Measurements from ENCODE around the gene CRB2. TPM values are rescaled to one million over a fixed set of nuclear protein-coding genes. Genes with fewer than 3 reads are reported as not detected.
A peak's percentile ranks its signal among the peaks of the same experiment; 100 is the strongest.

Gene CRB2
- total and polyA plus RNA-seq, 2 of the 13 experiments (the other 11 are each of a cell fraction or from before 2014, with no cell fraction given), result 0.01 to 0.29 TPM

DNA sequence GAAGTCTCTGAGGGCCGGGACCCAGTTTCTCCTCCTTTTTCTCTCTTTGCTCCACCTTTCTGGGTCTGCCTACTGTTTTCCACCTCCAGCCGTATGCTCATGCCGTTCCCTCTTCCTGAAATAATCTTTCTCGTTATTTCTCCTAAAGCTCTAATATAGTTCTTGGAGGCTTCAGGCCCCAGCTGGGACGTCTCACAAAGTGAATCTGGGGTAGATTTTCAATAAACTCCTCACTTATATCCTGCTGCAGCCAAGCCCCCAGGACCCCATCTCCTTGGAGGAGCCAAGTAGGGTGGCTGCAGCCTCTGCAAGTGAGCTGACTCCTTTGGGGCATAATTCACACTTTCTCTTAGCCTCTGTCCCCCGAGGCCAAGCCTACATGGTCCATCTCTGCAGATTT, 14.2 kb upstream of the CRB2 start:
- 0 out of 2 replicates have a peak overlapping the region, but pooled peaks have one; percentile 23 for H3K4me2 ChIP-seq (ENCODE audit: low read depth, low read length)
- no peaks in the 10 kb centered on the region for H3K9me3 ChIP-seq (ENCODE audit: low read length)
- CTCF ChIA-PET (ENCODE audit: low intra/inter-chr PET ratio, low total read pairs), result no interaction called here
- POLR2A ChIA-PET, result no interaction called here
- intact Hi-C loops (cut with micrococcal nuclease; ENCODE audit: unreplicated experiment), result no loop called here
- no peak overlapping the region for H2AFZ ChIP-seq (ENCODE audit: low read length)
- H3K9ac ChIP-seq (ENCODE audit: insufficient read depth, low read depth, low read length), result no peak overlapping the region
- no TSS peak for BruUV-seq (replicated peaks)
- FAIRE-seq (no peak), ATAC-seq (no peak), DNase-seq (ENCODE audit: low spot score) (no peak)
- H3K27me3 ChIP-seq (ENCODE audit: control insufficient read depth in 1 of 2, insufficient read depth in 2 of 2, low read length in 2 of 2), result peaks cover 2 to 48% of the 10 kb centered on the region in 2 experiments; a peak in 3 of 5 replicates
- WGBS (ENCODE audit: low lambda C conversion rate), result 10% methylated on average over 6 of the region's 6 CpGs
- H3K27ac ChIP-seq (ENCODE audit: extremely low read length, insufficient read depth, low read length), result no peak overlapping the region
- H3K36me3 ChIP-seq (replicated peaks in 1 of 2; ENCODE audit: control insufficient read depth in 1 of 2, insufficient read depth in 2 of 2, low read length in 2 of 2), result no peaks in the 10 kb centered on the region
- H4K20me1 ChIP-seq (ENCODE audit: insufficient read depth, low read length), result no peaks in the 10 kb centered on the region
- H3K4me1 ChIP-seq (ENCODE audit: insufficient read depth, low read length), result peaks cover 51% of the 10 kb centered on the region
- no peak overlapping the region for H3K4me3 ChIP-seq (replicated peaks in 1 of 3; ENCODE audit: insufficient read depth in 1 of 3, low read depth in 2 of 3, low read length in 3 of 3)
- H3K79me2 ChIP-seq (ENCODE audit: insufficient read depth, low read length), result no peaks in the 10 kb centered on the region
- in situ Hi-C loops (cut with HindIII; ENCODE audit: extremely low pct_ligation_motif_present, low pct_unique_long_range_greater_than_20kb), result no loop called here
- TF ChIP-seq ZNF713 (CRISPR knock-in tag; IDR thresholded peaks at IDR 0.05), result no peak
- TF ChIP-seq HNRNPK (IDR thresholded peaks at IDR 0.05; ENCODE audit: low read depth, low read length, poor library complexity, severe bottlenecking), result no peak
- TF ChIP-seq GZF1 (CRISPR knock-in tag; IDR thresholded peaks at IDR 0.05), result no peak
- TF ChIP-seq, protein P1, sequence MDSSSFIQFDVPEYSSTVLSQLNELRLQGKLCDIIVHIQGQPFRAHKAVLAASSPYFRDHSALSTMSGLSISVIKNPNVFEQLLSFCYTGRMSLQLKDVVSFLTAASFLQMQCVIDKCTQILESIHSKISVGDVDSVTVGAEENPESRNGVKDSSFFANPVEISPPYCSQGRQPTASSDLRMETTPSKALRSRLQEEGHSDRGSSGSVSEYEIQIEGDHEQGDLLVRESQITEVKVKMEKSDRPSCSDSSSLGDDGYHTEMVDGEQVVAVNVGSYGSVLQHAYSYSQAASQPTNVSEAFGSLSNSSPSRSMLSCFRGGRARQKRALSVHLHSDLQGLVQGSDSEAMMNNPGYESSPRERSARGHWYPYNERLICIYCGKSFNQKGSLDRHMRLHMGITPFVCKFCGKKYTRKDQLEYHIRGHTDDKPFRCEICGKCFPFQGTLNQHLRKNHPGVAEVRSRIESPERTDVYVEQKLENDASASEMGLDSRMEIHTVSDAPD (CRISPR knock-in tag; IDR thresholded peaks at IDR 0.05), result no peak
- no peak for TF ChIP-seq PHF20 (CRISPR knock-in tag; IDR thresholded peaks at IDR 0.05)
- TF ChIP-seq, protein P2, sequence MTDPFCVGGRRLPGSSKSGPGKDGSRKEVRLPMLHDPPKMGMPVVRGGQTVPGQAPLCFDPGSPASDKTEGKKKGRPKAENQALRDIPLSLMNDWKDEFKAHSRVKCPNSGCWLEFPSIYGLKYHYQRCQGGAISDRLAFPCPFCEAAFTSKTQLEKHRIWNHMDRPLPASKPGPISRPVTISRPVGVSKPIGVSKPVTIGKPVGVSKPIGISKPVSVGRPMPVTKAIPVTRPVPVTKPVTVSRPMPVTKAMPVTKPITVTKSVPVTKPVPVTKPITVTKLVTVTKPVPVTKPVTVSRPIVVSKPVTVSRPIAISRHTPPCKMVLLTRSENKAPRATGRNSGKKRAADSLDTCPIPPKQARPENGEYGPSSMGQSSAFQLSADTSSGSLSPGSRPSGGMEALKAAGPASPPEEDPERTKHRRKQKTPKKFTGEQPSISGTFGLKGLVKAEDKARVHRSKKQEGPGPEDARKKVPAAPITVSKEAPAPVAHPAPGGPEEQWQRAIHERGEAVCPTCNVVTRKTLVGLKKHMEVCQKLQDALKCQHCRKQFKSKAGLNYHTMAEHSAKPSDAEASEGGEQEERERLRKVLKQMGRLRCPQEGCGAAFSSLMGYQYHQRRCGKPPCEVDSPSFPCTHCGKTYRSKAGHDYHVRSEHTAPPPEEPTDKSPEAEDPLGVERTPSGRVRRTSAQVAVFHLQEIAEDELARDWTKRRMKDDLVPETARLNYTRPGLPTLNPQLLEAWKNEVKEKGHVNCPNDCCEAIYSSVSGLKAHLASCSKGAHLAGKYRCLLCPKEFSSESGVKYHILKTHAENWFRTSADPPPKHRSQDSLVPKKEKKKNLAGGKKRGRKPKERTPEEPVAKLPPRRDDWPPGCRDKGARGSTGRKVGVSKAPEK (CRISPR knock-in tag; IDR thresholded peaks at IDR 0.05; ENCODE audit: borderline replicate concordance), result no peak
- TF ChIP-seq ATF1 (CRISPR knock-in tag; IDR thresholded peaks at IDR 0.05), result no peak
- TF ChIP-seq, protein P3, sequence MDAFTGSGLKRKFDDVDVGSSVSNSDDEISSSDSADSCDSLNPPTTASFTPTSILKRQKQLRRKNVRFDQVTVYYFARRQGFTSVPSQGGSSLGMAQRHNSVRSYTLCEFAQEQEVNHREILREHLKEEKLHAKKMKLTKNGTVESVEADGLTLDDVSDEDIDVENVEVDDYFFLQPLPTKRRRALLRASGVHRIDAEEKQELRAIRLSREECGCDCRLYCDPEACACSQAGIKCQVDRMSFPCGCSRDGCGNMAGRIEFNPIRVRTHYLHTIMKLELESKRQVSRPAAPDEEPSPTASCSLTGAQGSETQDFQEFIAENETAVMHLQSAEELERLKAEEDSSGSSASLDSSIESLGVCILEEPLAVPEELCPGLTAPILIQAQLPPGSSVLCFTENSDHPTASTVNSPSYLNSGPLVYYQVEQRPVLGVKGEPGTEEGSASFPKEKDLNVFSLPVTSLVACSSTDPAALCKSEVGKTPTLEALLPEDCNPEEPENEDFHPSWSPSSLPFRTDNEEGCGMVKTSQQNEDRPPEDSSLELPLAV (CRISPR knock-in tag; conservative IDR thresholded peaks at IDR 0.05; ENCODE audit: low read depth), result no peak
- no peak for TF ChIP-seq IKZF1 (IDR thresholded peaks at IDR 0.05)
- no peak for TF ChIP-seq JUND (CRISPR knock-in tag; IDR thresholded peaks at IDR 0.05)
- no peak for TF ChIP-seq DNMT1 (CRISPR knock-in tag; IDR thresholded peaks at IDR 0.05)
